Measurements from ENCODE around the gene MAGEB1.

MAGEB1 gene

GRCh38 chrX:30246769-30247489, at the start of gene MAGEB1:
Gene MAGEB1, plus strand, starts transcription at chrX:30247146. Its CDS starts 3,348 bp downstream, at chrX:30250494.
- no peaks in the 10 kb centered on the region for H3K36me3 Mint-ChIP-seq
- CTCF ChIA-PET, result no interaction called here
- no peak within 1 kb of the TSS for H3K4me3 Mint-ChIP-seq

GRCh38 chrX:30212172-30212571, 34.8 kb upstream of the MAGEB1 start:
- Mint-ChIP-seq H3K4me1 (no peaks in the 10 kb centered on the region), H3K36me3 (no peaks in the 10 kb centered on the region), H3K27ac (no peak overlapping the region), H3K4me3 (no peak overlapping the region), H3K27me3 (no peaks in the 10 kb centered on the region), H3K9me3 (no peaks in the 10 kb centered on the region)
- no peak for DNase-seq
- CTCF ChIA-PET, result no interaction called here

More at GRCh38 chrX:30246769-30247489, at the start of gene MAGEB1:
- Mint-ChIP-seq H3K4me1 (no peaks in the 10 kb centered on the region), H3K27me3 (no peaks in the 10 kb centered on the region), H3K9me3 (no peaks in the 10 kb centered on the region), H3K27ac (no peak within 1 kb of the TSS)
- no peak for DNase-seq

GRCh38 chrX:30215357-30215843, 31.5 kb upstream of the MAGEB1 start, which contains the start of gene MAGEB2:
Gene MAGEB2, plus strand, starts transcription at chrX:30215563. Its CDS starts 3,018 bp downstream, at chrX:30218581.
- Mint-ChIP-seq H3K27ac (no peak within 1 kb of the TSS), H3K4me3 (no peak within 1 kb of the TSS), H3K4me1 (no peaks in the 10 kb centered on the region), H3K9me3 (no peaks in the 10 kb centered on the region), H3K27me3 (no peaks in the 10 kb centered on the region), H3K36me3 (no peaks in the 10 kb centered on the region)
- CTCF ChIA-PET, result no interaction called here
- DNase-seq, result no peak

- Mint-ChIP-seq H3K9me3 (no peaks in the 10 kb centered on the region), H3K36me3 (no peaks in the 10 kb centered on the region), H3K4me3 (no peak overlapping the region), H3K4me1 (no peaks in the 10 kb centered on the region), H3K27ac (no peak overlapping the region), H3K27me3 (no peaks in the 10 kb centered on the region)
- CTCF ChIA-PET, result no interaction called here
- no peak for DNase-seq
These were observed 29.5 kb upstream of the MAGEB1 start for GRCh38 chrX:30217465-30217864.

- no peaks in the 10 kb centered on the region for H3K36me3 Mint-ChIP-seq
- CTCF ChIA-PET, result no interaction called here
- H3K4me1 Mint-ChIP-seq, result no peaks in the 10 kb centered on the region
- H3K4me3 Mint-ChIP-seq, result no peak overlapping the region
- no peak overlapping the region for H3K27ac Mint-ChIP-seq
- no peaks in the 10 kb centered on the region for H3K9me3 Mint-ChIP-seq
- H3K27me3 Mint-ChIP-seq, result no peaks in the 10 kb centered on the region
- DNase-seq, result no peak
These were observed 27.6 kb upstream of the MAGEB1 start for GRCh38 chrX:30219372-30219771.

- Mint-ChIP-seq H3K9me3 (no peaks in the 10 kb centered on the region), H3K4me3 (no peak overlapping the region), H3K27me3 (no peaks in the 10 kb centered on the region), H3K27ac (no peak overlapping the region), H3K36me3 (no peaks in the 10 kb centered on the region), H3K4me1 (no peaks in the 10 kb centered on the region)
- no peak for DNase-seq
- CTCF ChIA-PET, result no interaction called here
These were observed 26.3 kb upstream of the MAGEB1 start for GRCh38 chrX:30220661-30221060.

GRCh38 chrX:30224536-30224935, 22.4 kb upstream of the MAGEB1 start:
- H3K4me1 Mint-ChIP-seq, result no peaks in the 10 kb centered on the region
- no peaks in the 10 kb centered on the region for H3K9me3 Mint-ChIP-seq
- no peaks in the 10 kb centered on the region for H3K27me3 Mint-ChIP-seq
- no peaks in the 10 kb centered on the region for H3K36me3 Mint-ChIP-seq
- H3K27ac Mint-ChIP-seq, result no peak overlapping the region
- no peak overlapping the region for H3K4me3 Mint-ChIP-seq
- CTCF ChIA-PET, result no interaction called here
- DNase-seq, result no peak

GRCh38 chrX:30228526-30228925, 18.4 kb upstream of the MAGEB1 start:
- Mint-ChIP-seq H3K27me3 (no peaks in the 10 kb centered on the region), H3K27ac (no peak overlapping the region), H3K4me3 (no peak overlapping the region), H3K4me1 (no peaks in the 10 kb centered on the region), H3K9me3 (no peaks in the 10 kb centered on the region), H3K36me3 (no peaks in the 10 kb centered on the region)
- CTCF ChIA-PET, result no interaction called here
- no peak for DNase-seq

GRCh38 chrX:30230395-30230794, 16.6 kb upstream of the MAGEB1 start, which contains the start of gene MAGEB3:
Gene MAGEB3, plus strand, starts transcription at chrX:30230657. Its CDS starts 5,268 bp downstream, at chrX:30235925.
- Mint-ChIP-seq H3K27me3 (no peaks in the 10 kb centered on the region), H3K4me1 (no peaks in the 10 kb centered on the region), H3K27ac (no peak within 1 kb of the TSS), H3K4me3 (no peak within 1 kb of the TSS), H3K36me3 (no peaks in the 10 kb centered on the region), H3K9me3 (no peaks in the 10 kb centered on the region)
- DNase-seq, result no peak
- CTCF ChIA-PET, result no interaction called here

- H3K36me3 Mint-ChIP-seq, result no peaks in the 10 kb centered on the region
- CTCF ChIA-PET, result no interaction called here
- H3K4me1 Mint-ChIP-seq, result no peaks in the 10 kb centered on the region
- no peaks in the 10 kb centered on the region for H3K27me3 Mint-ChIP-seq
- no peak within 1 kb of the TSS for H3K27ac Mint-ChIP-seq
- no peak within 1 kb of the TSS for H3K4me3 Mint-ChIP-seq
- no peaks in the 10 kb centered on the region for H3K9me3 Mint-ChIP-seq
- DNase-seq, result no peak
These were observed 5.1 kb upstream of the MAGEB1 start, which contains the start of gene MAGEB4 for GRCh38 chrX:30241724-30242415. Gene MAGEB4, plus strand, starts transcription at chrX:30242000. Its CDS starts 136 bp downstream, at chrX:30242136.

- no peak overlapping the region for H3K27ac Mint-ChIP-seq
- H3K4me3 Mint-ChIP-seq, result no peak overlapping the region
- CTCF ChIA-PET, result no interaction called here
- no peaks in the 10 kb centered on the region for H3K9me3 Mint-ChIP-seq
- DNase-seq, result no peak
- H3K27me3 Mint-ChIP-seq, result no peaks in the 10 kb centered on the region
- no peaks in the 10 kb centered on the region for H3K36me3 Mint-ChIP-seq
- H3K4me1 Mint-ChIP-seq, result no peaks in the 10 kb centered on the region
These were observed 1.9 kb downstream of the MAGEB1 start for GRCh38 chrX:30248854-30249253.

- no peak overlapping the region for H3K4me3 Mint-ChIP-seq
- H3K36me3 Mint-ChIP-seq, result no peaks in the 10 kb centered on the region
- no peaks in the 10 kb centered on the region for H3K27me3 Mint-ChIP-seq
- H3K9me3 Mint-ChIP-seq, result no peaks in the 10 kb centered on the region
- DNase-seq, result no peak
- H3K27ac Mint-ChIP-seq, result no peak overlapping the region
- H3K4me1 Mint-ChIP-seq, result no peaks in the 10 kb centered on the region
- CTCF ChIA-PET, result no interaction called here
These were observed 6.3 kb downstream of the MAGEB1 start for GRCh38 chrX:30253257-30253656.

- CTCF ChIA-PET, result no interaction called here
- no peaks in the 10 kb centered on the region for H3K9me3 Mint-ChIP-seq
These were observed 13.0 kb downstream of the MAGEB1 start for GRCh38 chrX:30259927-30260326.

GRCh38 chrX:30261012-30261411, 14.1 kb downstream of the MAGEB1 start:
- no peak for DNase-seq
- Mint-ChIP-seq H3K27ac (no peak overlapping the region), H3K27me3 (no peaks in the 10 kb centered on the region), H3K36me3 (no peaks in the 10 kb centered on the region), H3K4me1 (no peaks in the 10 kb centered on the region), H3K9me3 (no peaks in the 10 kb centered on the region), H3K4me3 (no peak overlapping the region)
- CTCF ChIA-PET, result no interaction called here

More at GRCh38 chrX:30259927-30260326, 13.0 kb downstream of the MAGEB1 start:
- H3K36me3 Mint-ChIP-seq, result no peaks in the 10 kb centered on the region
- H3K27ac Mint-ChIP-seq, result no peak overlapping the region
- no peaks in the 10 kb centered on the region for H3K4me1 Mint-ChIP-seq
- H3K27me3 Mint-ChIP-seq, result no peaks in the 10 kb centered on the region
- H3K4me3 Mint-ChIP-seq, result no peak overlapping the region
- DNase-seq, result no peak

GRCh38 chrX:30262763-30263162, 15.8 kb downstream of the MAGEB1 start:
- CTCF ChIA-PET, result no interaction called here
- Mint-ChIP-seq H3K36me3 (no peaks in the 10 kb centered on the region), H3K27ac (no peak overlapping the region), H3K27me3 (no peaks in the 10 kb centered on the region), H3K4me1 (no peaks in the 10 kb centered on the region), H3K4me3 (no peak overlapping the region), H3K9me3 (no peaks in the 10 kb centered on the region)
- no peak for DNase-seq

Data from activated naive CD4-positive, alpha-beta T cell treated with anti-CD3 and anti-CD28 coated beads, Interleukin-2, amount 10 ng/mL, durations not matched to agents 7 days and 5 days (primary cell).